Astrocyte of the spinal cord (primary cell): ENCODE data around the gene MAP4.
A peak's percentile ranks its signal among the peaks of the same experiment; 100 is the strongest.

ENCODE experiments used
- DNase-seq: peaks from one replicate; pipeline ENCODE4 v3.0.0; 2011; ENCODE audit warnings: low read depth, low spot score
- H3K4me3 ChIP-seq: 2 replicates; pipeline ENCODE4 v1.5.1; 2011; ENCODE audit warnings: low read depth, mild to moderate bottlenecking, low read length, moderate library complexity
- CTCF ChIP-seq: IDR thresholded peaks from 2 replicates; pipeline ENCODE4 v1.5.1; 2012; ENCODE audit warnings: low read depth, mild to moderate bottlenecking, low read length, inconsistent platforms
- in situ Hi-C: cut with HindIII; loops from 2 replicates; pipeline ENCODE4 v1.10.0; 2017; ENCODE audit warnings: low sequenced_read_pairs

The MAP4 gene

GRCh38 chr3:48001991-48002390 lies 14.2 kb downstream of the MAP4 start:
- no peak for DNase-seq
- no peak for TF ChIP-seq CTCF
- H3K4me3 ChIP-seq: no peak overlapping the region
- in situ Hi-C loops: no loop called here

- H3K4me3 ChIP-seq: no peak overlapping the region
- in situ Hi-C loops: no loop called here
- no peak for TF ChIP-seq CTCF
- no peak for DNase-seq
These were observed 16.0 kb downstream of the MAP4 start for GRCh38 chr3:48000212-48000611.

GRCh38 chr3:47996440-47996839 lies 19.8 kb downstream of the MAP4 start:
- no peak overlapping the region for H3K4me3 ChIP-seq
- DNase-seq: no peak
- TF ChIP-seq CTCF: no peak
- in situ Hi-C loops: no loop called here

GRCh38 chr3:47994180-47994579 lies 22.0 kb downstream of the MAP4 start:
- DNase-seq: no peak
- in situ Hi-C loops: no loop called here
- TF ChIP-seq CTCF: no peak
- H3K4me3 ChIP-seq: no peak overlapping the region

- no peak for DNase-seq
- in situ Hi-C loops: no loop called here
- no peak for TF ChIP-seq CTCF
- no peak overlapping the region for H3K4me3 ChIP-seq
These were observed 24.9 kb downstream of the MAP4 start for GRCh38 chr3:47991341-47991740.

- peak; percentile 81 for TF ChIP-seq CTCF
These were observed 26.2 kb downstream of the MAP4 start for GRCh38 chr3:47989981-47990440.

GRCh38 chr3:47985381-47985780 lies 30.8 kb downstream of the MAP4 start:
- no peak for DNase-seq
- TF ChIP-seq CTCF: no peak
- no peak overlapping the region for H3K4me3 ChIP-seq
- in situ Hi-C loops: no loop called here

More at GRCh38 chr3:47989981-47990440, 26.2 kb downstream of the MAP4 start:
- in situ Hi-C loops: no loop called here
- DNase-seq: peak; percentile 92
- no peak overlapping the region for H3K4me3 ChIP-seq
